GM11168 (cell line): ENCODE measurements around the gene SLC39A11.

ENCODE experiments used
- in situ Hi-C: fragments of 300-500 bp; cut with MboI; formaldehyde crosslinking; loops from one replicate; pipeline ENCODE4 v1.12.0; 2022; ENCODE audit warnings: low sequenced_read_pairs; ENCODE audit not compliant: unreplicated experiment

The SLC39A11 gene

GRCh38 chr17:72687886-72688285 is 404.6 kb downstream of the SLC39A11 start:
- in situ Hi-C loops, result no loop called here

GRCh38 chr17:72684405-72685020 is 408.0 kb downstream of the SLC39A11 start:
- in situ Hi-C loops, result no loop called here

- in situ Hi-C loops, result no loop called here
Measured at GRCh38 chr17:72683506-72684404, 408.7 kb downstream of the SLC39A11 start.

GRCh38 chr17:72682605-72683004 is 409.9 kb downstream of the SLC39A11 start:
- in situ Hi-C loops, result no loop called here

GRCh38 chr17:72681844-72682243 is 410.6 kb downstream of the SLC39A11 start:
- in situ Hi-C loops, result no loop called here

- in situ Hi-C loops, result no loop called here
Measured at GRCh38 chr17:72677714-72678390, 414.6 kb downstream of the SLC39A11 start.

- in situ Hi-C loops, result no loop called here
Measured at GRCh38 chr17:72677108-72677507, 415.4 kb downstream of the SLC39A11 start.

GRCh38 chr17:72672729-72673128 is 419.8 kb downstream of the SLC39A11 start:
- in situ Hi-C loops, result no loop called here

- in situ Hi-C loops, result no loop called here
Measured at GRCh38 chr17:72671016-72671415, 421.5 kb downstream of the SLC39A11 start.

GRCh38 chr17:72667096-72668063 is 425.1 kb downstream of the SLC39A11 start:
- in situ Hi-C loops, result no loop called here

- in situ Hi-C loops, result no loop called here
Measured at GRCh38 chr17:72665852-72666851, 426.3 kb downstream of the SLC39A11 start.

- in situ Hi-C loops, result no loop called here
Measured at GRCh38 chr17:72662827-72663190, 429.7 kb downstream of the SLC39A11 start.

- in situ Hi-C loops, result no loop called here
Measured at GRCh38 chr17:72661945-72662826, 430.3 kb downstream of the SLC39A11 start.

GRCh38 chr17:72661116-72661944 is 431.2 kb downstream of the SLC39A11 start:
- in situ Hi-C loops, result no loop called here

GRCh38 chr17:72660274-72661115 is 432.0 kb downstream of the SLC39A11 start:
- in situ Hi-C loops, result no loop called here

GRCh38 chr17:72659811-72660210 is 432.7 kb downstream of the SLC39A11 start:
- in situ Hi-C loops, result no loop called here
